Retinal pigment epithelial cell (primary cell): ENCODE data around the gene CRYBB1.

Experiments used
- DNase-seq: peaks from one replicate; pipeline ENCODE4 v3.0.0-alpha.2; 2010; ENCODE audit warnings: low read depth
- H3K4me3 ChIP-seq: 2 replicates; pipeline ENCODE4 v1.5.1; 2011; ENCODE audit warnings: mild to moderate bottlenecking, low read length, control low read depth, moderate library complexity
- CTCF ChIP-seq: conservative IDR thresholded peaks from 2 replicates; pipeline ENCODE4 v1.5.1; 2011; ENCODE audit warnings: low read depth, low read length, control low read depth, inconsistent platforms

CRYBB1 gene

GRCh38 chr22:26617271-26618199 lies at the start of gene CRYBB1:
TSS of gene CRYBB1 (minus strand) at chr22:26618027. CDS start at chr22:26616319, 1,708 bp downstream.
- no peak for DNase-seq

GRCh38 chr22:26667140-26667539 lies 49.3 kb upstream of the CRYBB1 start:
- DNase-seq, result no peak
- no peak for TF ChIP-seq CTCF
- no peak overlapping the region for H3K4me3 ChIP-seq

More at GRCh38 chr22:26617271-26618199, at the start of gene CRYBB1:
- H3K4me3 ChIP-seq, result no peak within 1 kb of the TSS
- TF ChIP-seq CTCF, result no peak

GRCh38 chr22:26665813-26666231 lies 48.0 kb upstream of the CRYBB1 start:
- no peak for DNase-seq
- no peak for TF ChIP-seq CTCF
- H3K4me3 ChIP-seq, result no peak overlapping the region

- TF ChIP-seq CTCF, result no peak
- H3K4me3 ChIP-seq, result no peak overlapping the region
- no peak for DNase-seq
Measured at GRCh38 chr22:26663374-26663923, 45.6 kb upstream of the CRYBB1 start.

GRCh38 chr22:26662160-26662559 lies 44.3 kb upstream of the CRYBB1 start:
- H3K4me3 ChIP-seq, result no peak overlapping the region
- DNase-seq, result no peak
- TF ChIP-seq CTCF, result no peak

GRCh38 chr22:26660961-26661578 lies 43.2 kb upstream of the CRYBB1 start:
- H3K4me3 ChIP-seq, result no peak overlapping the region
- no peak for DNase-seq
- TF ChIP-seq CTCF, result no peak
